Posterior cingulate gyrus (tissue), 11 donors: Measurements from ENCODE around the gene ANKFN1.
A peak's percentile ranks its signal among the peaks of the same experiment; 100 is the strongest.

ENCODE experiments used
- DNase-seq, 10 donors: peaks; one replicate each; pipeline versions ENCODE4 v3.0.0 to v3.0.0-alpha.2; 2020 to 2021; ENCODE audit warnings: mixed read lengths in 3 of 10
- intact Hi-C: fragments of 100-400 bp; cut with DNase I; formaldehyde crosslinking; loops from one replicate; pipeline ENCODE4 v1.15.1; 2023

The ANKFN1 gene

GRCh38 chr17:56175299-56175955, 22.2 kb downstream of the ANKFN1 start:
- no peak for DNase-seq
- intact Hi-C loops: no loop called here

- no peak for DNase-seq
- intact Hi-C loops: no loop called here
Measured at GRCh38 chr17:56176091-56176490, 22.8 kb downstream of the ANKFN1 start.

- DNase-seq: no peak
- intact Hi-C loops: no loop called here
Measured at GRCh38 chr17:56177361-56177760, 24.1 kb downstream of the ANKFN1 start.

GRCh38 chr17:56178203-56178602, 24.9 kb downstream of the ANKFN1 start:
- DNase-seq: no peak
- intact Hi-C loops: no loop called here

- intact Hi-C loops: no loop called here
- DNase-seq: no peak
Measured at GRCh38 chr17:56182081-56182480, 28.8 kb downstream of the ANKFN1 start.

GRCh38 chr17:56184650-56185049, 31.4 kb downstream of the ANKFN1 start:
- no peak for DNase-seq
- intact Hi-C loops: no loop called here

- intact Hi-C loops: no loop called here
Measured at GRCh38 chr17:56185491-56186221, 32.4 kb downstream of the ANKFN1 start.

GRCh38 chr17:56186222-56186786, 33.0 kb downstream of the ANKFN1 start:
- intact Hi-C loops: no loop called here
- no peak for DNase-seq

More at GRCh38 chr17:56185491-56186221, 32.4 kb downstream of the ANKFN1 start:
- DNase-seq: no peak

GRCh38 chr17:56203430-56203829, 50.2 kb downstream of the ANKFN1 start:
- no peak for DNase-seq
- intact Hi-C loops: no loop called here

- DNase-seq: no peak
- intact Hi-C loops: no loop called here
Measured at GRCh38 chr17:56206351-56206750, 53.1 kb downstream of the ANKFN1 start.

GRCh38 chr17:56213031-56213430, 59.8 kb downstream of the ANKFN1 start:
- intact Hi-C loops: no loop called here

GRCh38 chr17:56217921-56218320, 64.6 kb downstream of the ANKFN1 start:
- intact Hi-C loops: no loop called here

More at GRCh38 chr17:56213031-56213430, 59.8 kb downstream of the ANKFN1 start:
- peak in 2 of 10 donors; percentile 10 to 78 for DNase-seq

GRCh38 chr17:56222255-56222654, 69.0 kb downstream of the ANKFN1 start:
- DNase-seq: no peak
- intact Hi-C loops: no loop called here

More at GRCh38 chr17:56217921-56218320, 64.6 kb downstream of the ANKFN1 start:
- DNase-seq: no peak

- intact Hi-C loops: no loop called here
- DNase-seq: no peak
Measured at GRCh38 chr17:56230660-56231059, 77.4 kb downstream of the ANKFN1 start.

GRCh38 chr17:56231252-56231651, 78.0 kb downstream of the ANKFN1 start:
- DNase-seq: no peak

GRCh38 chr17:56231693-56232092, 78.4 kb downstream of the ANKFN1 start:
- intact Hi-C loops: no loop called here
- DNase-seq: no peak

More at GRCh38 chr17:56231252-56231651, 78.0 kb downstream of the ANKFN1 start:
- intact Hi-C loops: no loop called here

- intact Hi-C loops: no loop called here
- DNase-seq: no peak
Measured at GRCh38 chr17:56244268-56244890, 91.1 kb downstream of the ANKFN1 start.

GRCh38 chr17:56247816-56248215, 94.5 kb downstream of the ANKFN1 start:
- no peak for DNase-seq
- intact Hi-C loops: no loop called here

GRCh38 chr17:56257075-56257474, 103.8 kb downstream of the ANKFN1 start:
- intact Hi-C loops: no loop called here
- no peak for DNase-seq

GRCh38 chr17:56260376-56261002, 107.2 kb downstream of the ANKFN1 start:
- intact Hi-C loops: no loop called here
- peak in 1 of 10 donors; percentile 17 for DNase-seq

GRCh38 chr17:56262803-56263202, 109.5 kb downstream of the ANKFN1 start:
- intact Hi-C loops: no loop called here
- DNase-seq: no peak
